ENCODE measurements around the gene IRF9.

Gene IRF9

GRCh38 chr14:24160850-24161804 lies at the start of gene IRF9:
TSS of gene IRF9 (plus strand) at chr14:24161265. CDS start at chr14:24162145, 880 bp downstream.
- peak; percentile 98 for DNase-seq

GRCh38 chr14:24113379-24113800 lies 47.7 kb upstream of the IRF9 start:
- DNase-seq: no peak

GRCh38 chr14:24113801-24114531 lies 47.1 kb upstream of the IRF9 start:
- peak; percentile 72 for DNase-seq

GRCh38 chr14:24114532-24115421 lies 46.3 kb upstream of the IRF9 start, which contains the start of the genes DCAF11 and NRL:
TSS of gene DCAF11 (plus strand) at chr14:24114777. CDS start at chr14:24115595, 818 bp downstream.
TSS of gene NRL (minus strand) at chr14:24114949. CDS start at chr14:24082848, 32,101 bp downstream.
- DNase-seq: peak; percentile 97

GRCh38 chr14:24115422-24116127 lies 45.5 kb upstream of the IRF9 start:
- no peak for DNase-seq

GRCh38 chr14:24116128-24116814 lies 44.8 kb upstream of the IRF9 start:
- no peak for DNase-seq

GRCh38 chr14:24117179-24117578 lies 43.9 kb upstream of the IRF9 start:
- DNase-seq: no peak

GRCh38 chr14:24119691-24120090 lies 41.4 kb upstream of the IRF9 start:
- no peak for DNase-seq

GRCh38 chr14:24121210-24121609 lies 39.9 kb upstream of the IRF9 start:
- no peak for DNase-seq

- DNase-seq: no peak
Measured at GRCh38 chr14:24122416-24122815, 38.6 kb upstream of the IRF9 start.

- DNase-seq: no peak
Measured at GRCh38 chr14:24122898-24123297, 38.2 kb upstream of the IRF9 start.

- DNase-seq: no peak
Measured at GRCh38 chr14:24123424-24124417, 37.3 kb upstream of the IRF9 start.

GRCh38 chr14:24126939-24127338 lies 34.1 kb upstream of the IRF9 start:
- no peak for DNase-seq

GRCh38 chr14:24127673-24128072 lies 33.4 kb upstream of the IRF9 start:
- no peak for DNase-seq

GRCh38 chr14:24129410-24129998 lies 31.6 kb upstream of the IRF9 start:
- no peak for DNase-seq

GRCh38 chr14:24130380-24130716 lies 30.7 kb upstream of the IRF9 start, which contains the start of gene FITM1:
TSS of gene FITM1 (plus strand) at chr14:24130659. CDS start at chr14:24131564, 905 bp downstream.
- DNase-seq: no peak

- no peak for DNase-seq
Measured at GRCh38 chr14:24130717-24131548, 30.1 kb upstream of the IRF9 start.

GRCh38 chr14:24131549-24131966 lies 29.5 kb upstream of the IRF9 start:
- no peak for DNase-seq

Data from activated CD4-positive, CD25-positive, alpha-beta regulatory T cell treated with anti-CD3 and anti-CD28 coated beads, Interleukin-2, amount 50 U/mL, for 72 hours (primary cell).